ENCODE measurements around the gene DMRT2.

The DMRT2 gene

GRCh38 chr9:1047591-1048230, 2.4 kb upstream of the DMRT2 start:
- no peak for DNase-seq

- no peak for DNase-seq
Measured at GRCh38 chr9:1048231-1048619, 1.9 kb upstream of the DMRT2 start.

GRCh38 chr9:1048811-1049210, 1.3 kb upstream of the DMRT2 start:
- no peak for DNase-seq

- DNase-seq: peak; percentile 86
Measured at GRCh38 chr9:1049641-1050040, 516 bp upstream of the DMRT2 start.

- DNase-seq: no peak
Measured at GRCh38 chr9:1051210-1051583, 1.0 kb downstream of the DMRT2 start.

GRCh38 chr9:1051584-1052275, 1.6 kb downstream of the DMRT2 start:
- DNase-seq: peak; percentile 83

- no peak for DNase-seq
Measured at GRCh38 chr9:1052365-1053281, 2.5 kb downstream of the DMRT2 start.

GRCh38 chr9:1053282-1053621, 3.1 kb downstream of the DMRT2 start:
- DNase-seq: no peak

GRCh38 chr9:1053986-1054425, 3.8 kb downstream of the DMRT2 start:
- no peak for DNase-seq

GRCh38 chr9:1055166-1055565, 5.0 kb downstream of the DMRT2 start:
- no peak for DNase-seq

GRCh38 chr9:1057910-1058309, 7.8 kb downstream of the DMRT2 start:
- no peak for DNase-seq

- no peak for DNase-seq
Measured at GRCh38 chr9:1058826-1059487, 8.8 kb downstream of the DMRT2 start.

- DNase-seq: no peak
Measured at GRCh38 chr9:1065130-1065529, 15.0 kb downstream of the DMRT2 start.

- DNase-seq: no peak
Measured at GRCh38 chr9:1070692-1071091, 20.5 kb downstream of the DMRT2 start.

- peak; percentile 57 for DNase-seq
Measured at GRCh38 chr9:1071730-1072129, 21.6 kb downstream of the DMRT2 start.

- DNase-seq: no peak
Measured at GRCh38 chr9:1073497-1073896, 23.3 kb downstream of the DMRT2 start.

- DNase-seq: no peak
Measured at GRCh38 chr9:1077616-1078015, 27.5 kb downstream of the DMRT2 start.

- peak; percentile 65 for DNase-seq
Measured at GRCh38 chr9:1083325-1083913, 33.3 kb downstream of the DMRT2 start.

GRCh38 chr9:1085086-1085485, 34.9 kb downstream of the DMRT2 start:
- DNase-seq: no peak

- no peak for DNase-seq
Measured at GRCh38 chr9:1086517-1086916, 36.4 kb downstream of the DMRT2 start.

- DNase-seq: no peak
Measured at GRCh38 chr9:1087120-1087881, 37.1 kb downstream of the DMRT2 start.

GRCh38 chr9:1094749-1095148, 44.6 kb downstream of the DMRT2 start:
- DNase-seq: no peak
